Body of pancreas (tissue), 4 donors: ENCODE data around the gene CGAS. TPM values are rescaled to one million over a fixed set of nuclear protein-coding genes. Genes with fewer than 3 reads are reported as not detected.

Experiments
- ATAC-seq: fragments of 150-250 bp; one replicate; pipeline ENCODE4 v1.9.1; 2016
- DNase-seq, 4 donors: peaks; one replicate each; pipeline ENCODE4 v3.0.0-alpha.2; 2019
- H3K27ac ChIP-seq, 4 donors: fragments of 200-600 bp; sonication (generic); 1 replicate in 3 of 4; 2 replicates in 1 of 4; pipeline versions ENCODE4 v1.5.1 to v1.6.1; 2016 to 2019; ENCODE audit warnings: mild to moderate bottlenecking in 1 of 4, mixed read lengths in 1 of 4, moderate library complexity in 1 of 4
- H3K27me3 ChIP-seq, 2 donors: fragments of 200-600 bp; sonication (generic); one replicate each; pipeline ENCODE4 v1.6.0; 2016; ENCODE audit warnings: mild to moderate bottlenecking in 1 of 2
- H3K36me3 ChIP-seq, 2 donors: fragments of 200-600 bp; sonication (generic); replicated peaks in 1 of 2; 2 replicates each; pipeline ENCODE4 v1.5.1; 2016; ENCODE audit warnings: low read depth in 2 of 2; ENCODE audit not compliant: insufficient read depth in 1 of 2
- H3K4me1 ChIP-seq: fragments of 200-600 bp; sonication (generic); one replicate; pipeline ENCODE4 v1.6.0; 2016
- H3K4me3 ChIP-seq, 2 donors: fragments of 200-600 bp; sonication (generic); 1 replicate in 1 of 2; 2 replicates in 1 of 2; pipeline ENCODE4 v1.5.1; 2016 to 2019
- H3K9me3 ChIP-seq, 3 donors: fragments of 200-600 bp; sonication (generic); 1 replicate in 2 of 3; 2 replicates in 1 of 3; pipeline ENCODE4 v1.5.1; 2016
- POLR2A ChIP-seq, 3 donors: fragments of 450-650 bp; IDR thresholded peaks; one replicate each; pipeline ENCODE4 v1.6.1; 2016; ENCODE audit warnings: antibody characterized with exemption in 3 of 3, mild to moderate bottlenecking in 2 of 3
- WGBS, 2 donors: methylation state at CpG; one replicate each; pipeline ENCODE4 v1.1.5; 2017; 5-methylcytosine and 5-hydroxymethylcytosine counted together
- intact Hi-C: fragments of 100-400 bp; cut with DNase I; formaldehyde crosslinking; loops from one replicate; pipeline ENCODE4 v1.15.1; 2023
- total RNA-seq, 2 donors: library from RNA; depleted of rRNA; stranded (reverse); fragments of >200 nt; gene quantifications; one replicate each; pipeline ENCODE4 v1.1.0, GENCODE V29; 2016
- TF ChIP-seq, protein P1 (sequence below), 7 experiments: fragments of 450-650 bp in 4 of 7; fragments of 200-600 bp in 3 of 7; sonication (generic) in 3 of 7; IDR thresholded peaks; one replicate each; pipeline ENCODE4 v1.5.1; 2016 to 2019; ENCODE audit warnings: antibody characterized with exemption in 7 of 7

Gene CGAS
- total RNA-seq, 2 donors from 2014 or later = 3.1 to 4.0 TPM

DNA sequence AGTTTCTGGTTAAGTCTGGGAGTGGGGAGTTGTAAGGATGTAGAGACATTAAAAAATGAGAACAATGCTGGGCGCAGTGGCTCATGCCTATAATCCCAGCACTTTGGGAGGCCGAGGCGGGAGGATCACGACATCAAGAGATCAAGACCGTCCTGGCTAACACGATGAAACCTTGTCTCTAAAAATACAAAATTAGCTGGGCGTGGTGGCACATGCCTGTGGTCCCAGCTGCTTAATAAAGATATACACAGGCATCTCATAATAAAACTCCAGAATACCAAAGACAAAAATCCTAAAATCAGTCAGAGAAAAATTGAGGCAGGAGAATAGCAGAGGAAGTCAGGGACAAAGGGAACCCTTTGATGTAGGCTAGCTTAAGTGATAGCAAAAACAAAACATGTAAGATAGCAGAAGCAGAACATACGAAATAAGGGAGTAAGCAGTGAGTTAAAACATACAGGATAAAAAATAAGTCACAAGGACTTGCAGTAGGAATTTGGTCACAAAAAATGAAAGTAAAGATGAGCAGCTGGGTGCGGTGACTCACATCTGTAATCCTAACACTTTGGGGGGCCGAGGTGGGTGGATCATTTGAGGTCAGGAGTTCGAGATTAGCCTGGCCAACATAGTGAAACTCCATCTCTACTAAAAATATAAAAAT is 33.9 kb downstream of the CGAS start:
- ATAC-seq (no peak), DNase-seq (no peak)
- Histone ChIP-seq H3K36me3 (no peaks in the 10 kb centered on the region), H3K27ac (no peak overlapping the region), H3K4me3 (no peak overlapping the region), H3K27me3 (no peaks in the 10 kb centered on the region), H3K4me1 (no peaks in the 10 kb centered on the region), H3K9me3 (no peaks in the 10 kb centered on the region)
- intact Hi-C loops = no loop called here
- no peak for TF ChIP-seq POLR2A (IDR thresholded peaks at IDR 0.05)
- TF ChIP-seq, protein P1, sequence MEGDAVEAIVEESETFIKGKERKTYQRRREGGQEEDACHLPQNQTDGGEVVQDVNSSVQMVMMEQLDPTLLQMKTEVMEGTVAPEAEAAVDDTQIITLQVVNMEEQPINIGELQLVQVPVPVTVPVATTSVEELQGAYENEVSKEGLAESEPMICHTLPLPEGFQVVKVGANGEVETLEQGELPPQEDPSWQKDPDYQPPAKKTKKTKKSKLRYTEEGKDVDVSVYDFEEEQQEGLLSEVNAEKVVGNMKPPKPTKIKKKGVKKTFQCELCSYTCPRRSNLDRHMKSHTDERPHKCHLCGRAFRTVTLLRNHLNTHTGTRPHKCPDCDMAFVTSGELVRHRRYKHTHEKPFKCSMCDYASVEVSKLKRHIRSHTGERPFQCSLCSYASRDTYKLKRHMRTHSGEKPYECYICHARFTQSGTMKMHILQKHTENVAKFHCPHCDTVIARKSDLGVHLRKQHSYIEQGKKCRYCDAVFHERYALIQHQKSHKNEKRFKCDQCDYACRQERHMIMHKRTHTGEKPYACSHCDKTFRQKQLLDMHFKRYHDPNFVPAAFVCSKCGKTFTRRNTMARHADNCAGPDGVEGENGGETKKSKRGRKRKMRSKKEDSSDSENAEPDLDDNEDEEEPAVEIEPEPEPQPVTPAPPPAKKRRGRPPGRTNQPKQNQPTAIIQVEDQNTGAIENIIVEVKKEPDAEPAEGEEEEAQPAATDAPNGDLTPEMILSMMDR (IDR thresholded peaks at IDR 0.05) = no peak
- WGBS, 2 donors = 86 to 87% methylated on average over 11 of the region's 11 CpGs

DNA sequence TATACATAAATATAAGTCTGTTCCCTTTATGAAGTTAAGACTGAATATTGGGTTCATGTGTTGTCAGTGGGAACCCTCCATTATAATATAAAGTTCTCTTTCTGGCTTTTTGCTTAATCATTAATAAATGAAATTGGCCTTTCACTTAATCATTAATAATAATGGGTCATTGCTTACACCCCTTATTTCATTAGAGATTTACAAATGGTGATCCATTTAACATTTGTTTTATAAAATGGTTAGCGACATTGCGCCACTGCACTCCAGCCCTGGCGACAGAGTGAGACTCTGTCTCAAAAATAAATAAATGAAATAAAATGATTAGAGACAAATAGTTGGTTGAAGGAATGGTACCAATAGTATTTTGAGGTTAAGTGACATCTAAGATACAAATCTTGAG is 39.0 kb downstream of the CGAS start:
- H3K9me3 ChIP-seq = no peaks in the 10 kb centered on the region
- H3K27ac ChIP-seq = no peak overlapping the region
- no peaks in the 10 kb centered on the region for H3K27me3 ChIP-seq
- no peak overlapping the region for H3K4me3 ChIP-seq
- no peak for TF ChIP-seq POLR2A (IDR thresholded peaks at IDR 0.05)
- TF ChIP-seq, protein P1 (IDR thresholded peaks at IDR 0.05) = no peak
- H3K4me1 ChIP-seq = no peaks in the 10 kb centered on the region
- no peaks in the 10 kb centered on the region for H3K36me3 ChIP-seq
- no peak for ATAC-seq
- intact Hi-C loops = no loop called here
- DNase-seq = no peak
- 78 to 81% methylated on average over 3 of the region's 3 CpGs for WGBS, 2 donors

DNA sequence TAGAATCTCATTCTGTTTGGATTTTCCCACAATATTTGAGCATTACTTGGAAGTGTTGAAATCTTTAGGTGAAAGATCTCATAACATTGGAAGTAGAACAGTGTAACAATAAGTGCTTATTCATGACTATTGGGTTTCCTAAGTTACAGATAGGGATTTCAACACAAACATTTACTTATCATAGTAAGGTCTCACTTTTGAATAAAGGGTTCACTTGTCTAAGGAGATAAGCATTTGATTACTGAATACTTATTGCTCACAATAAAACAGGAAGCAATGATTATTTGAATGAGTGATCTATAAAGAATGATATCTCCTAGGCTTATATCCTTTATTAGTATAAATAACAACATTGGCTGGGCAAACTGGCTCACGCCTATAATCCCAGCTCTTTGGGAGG is 42.7 kb downstream of the CGAS start:
- TF ChIP-seq, protein P1 (IDR thresholded peaks at IDR 0.05) = no peak
- TF ChIP-seq POLR2A (IDR thresholded peaks at IDR 0.05) = no peak
- H3K27ac ChIP-seq = no peak overlapping the region
- intact Hi-C loops = no loop called here
- H3K36me3 ChIP-seq = no peaks in the 10 kb centered on the region
- WGBS, 2 donors = 58 to 60% methylated on average over 1 of the region's 1 CpG
- peak; percentile 42 for ATAC-seq
- H3K9me3 ChIP-seq = no peaks in the 10 kb centered on the region
- no peak for DNase-seq
- no peaks in the 10 kb centered on the region for H3K4me1 ChIP-seq
- H3K27me3 ChIP-seq = no peaks in the 10 kb centered on the region
- no peak overlapping the region for H3K4me3 ChIP-seq

DNA sequence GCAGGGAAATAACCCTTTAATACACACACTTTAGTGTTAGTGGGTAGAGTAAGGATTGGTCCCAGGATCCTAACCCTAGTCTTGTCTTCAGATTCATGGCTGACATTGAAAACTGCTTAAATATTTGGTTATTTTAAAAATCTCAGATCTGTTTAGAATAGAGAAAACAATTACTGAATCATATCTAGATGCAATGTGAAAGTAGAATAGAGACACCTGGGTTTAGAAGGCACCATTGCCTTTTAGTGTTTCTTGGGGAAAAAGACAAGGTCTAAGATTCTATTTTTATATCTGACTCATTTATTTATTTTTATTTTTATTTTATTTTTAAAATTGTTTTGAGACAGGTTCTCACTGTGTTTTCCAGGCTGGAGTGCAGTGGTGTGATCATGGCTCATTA is 51.4 kb downstream of the CGAS start:
- TF ChIP-seq, protein P1 (IDR thresholded peaks at IDR 0.05) = no peak
- no peak for TF ChIP-seq POLR2A (IDR thresholded peaks at IDR 0.05)

DNA sequence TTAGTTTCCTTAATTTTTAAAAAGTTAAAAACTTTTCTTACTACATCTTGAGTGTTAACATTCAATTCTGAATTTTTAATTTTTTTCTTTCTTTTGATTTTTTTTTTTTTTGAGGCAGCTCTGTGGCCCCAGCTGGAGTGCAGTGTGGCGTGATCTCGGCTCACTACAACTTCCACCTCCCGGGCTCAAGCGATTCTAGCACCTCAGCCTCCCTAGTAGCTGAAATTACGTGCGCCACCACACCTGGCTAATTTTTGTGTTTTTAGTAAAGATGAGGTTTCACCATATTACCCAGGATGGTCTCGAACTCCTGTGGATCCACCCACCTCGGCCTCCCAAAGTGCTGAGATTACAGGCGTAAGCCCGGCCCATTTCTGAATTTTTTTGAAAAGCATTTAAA is 56.2 kb downstream of the CGAS start:
- no peak for TF ChIP-seq POLR2A (IDR thresholded peaks at IDR 0.05)
- TF ChIP-seq, protein P1 (IDR thresholded peaks at IDR 0.05) = no peak
- 93 to 95% methylated on average over 10 of the region's 10 CpGs for WGBS, 2 donors
- ATAC-seq = no peak

More for the DNA sequence above, 51.4 kb downstream of the CGAS start:
- Histone ChIP-seq H3K4me1 (no peaks in the 10 kb centered on the region), H3K36me3 (no peaks in the 10 kb centered on the region), H3K27ac (no peak overlapping the region), H3K27me3 (no peaks in the 10 kb centered on the region), H3K4me3 (no peak overlapping the region), H3K9me3 (no peaks in the 10 kb centered on the region)
- ATAC-seq (no peak), DNase-seq (no peak)
- intact Hi-C loops = no loop called here

More for the DNA sequence above, 56.2 kb downstream of the CGAS start:
- Histone ChIP-seq H3K36me3 (no peaks in the 10 kb centered on the region), H3K27me3 (no peaks in the 10 kb centered on the region), H3K27ac (no peak overlapping the region), H3K4me1 (no peaks in the 10 kb centered on the region), H3K4me3 (no peak overlapping the region), H3K9me3 (no peaks in the 10 kb centered on the region)
- intact Hi-C loops = no loop called here
- no peak for DNase-seq
